GM21447 (cell line): ENCODE measurements around the gene COMMD9.

Experiments used
- ATAC-seq: cut with Tn5 transposase; IDR thresholded peaks from one replicate; pipeline ENCODE4 v1.9.1; 2021; ENCODE audit not compliant: unreplicated experiment

Gene COMMD9

GRCh38 chr11:36227044-36227443, 62.2 kb downstream of the COMMD9 start:
- ATAC-seq = no peak

DNA sequence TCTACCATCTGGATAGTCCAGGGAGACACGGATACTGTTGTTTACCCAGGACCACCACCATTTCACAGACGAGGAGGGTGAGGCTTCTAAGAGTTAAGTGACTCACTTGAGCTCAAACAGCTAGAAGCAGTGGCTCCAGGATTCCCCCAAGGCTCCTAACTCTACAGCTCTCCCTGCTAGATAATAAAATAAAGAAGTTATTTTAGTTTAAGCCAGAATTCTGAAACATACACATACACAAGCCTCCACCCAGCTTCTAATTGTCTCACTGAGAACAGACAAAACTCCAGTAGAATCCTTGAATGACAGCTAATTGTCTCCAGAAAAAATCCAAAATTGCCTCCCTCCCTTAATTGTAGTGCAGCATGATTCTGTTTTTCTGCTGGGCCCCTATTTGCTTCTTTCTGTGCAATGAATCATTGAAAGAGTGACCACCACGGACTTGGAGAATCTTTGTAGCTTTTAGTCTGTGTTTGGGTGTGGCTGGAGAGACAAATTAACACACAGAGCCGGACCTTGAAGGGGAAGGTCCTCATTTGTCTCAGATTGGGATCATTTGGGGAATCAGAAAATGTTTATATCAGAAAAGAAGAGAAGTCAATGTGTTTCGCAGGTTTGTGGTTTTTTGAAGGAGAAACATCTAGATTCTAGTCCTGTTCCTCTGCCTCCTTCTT, 64.9 kb downstream of the COMMD9 start:
- no peak for ATAC-seq

- no peak for ATAC-seq
Measured at GRCh38 chr11:36222831-36223635, 66.2 kb downstream of the COMMD9 start.
